DND-41 (cell line): Measurements from ENCODE around the gene MACROD2.

Source experiments
- CTCF ChIP-seq: IDR thresholded peaks from 2 replicates; pipeline ENCODE4 v1.5.1; 2012; ENCODE audit warnings: borderline replicate concordance, low read length, moderate library complexity, mild to moderate bottlenecking; ENCODE audit not compliant: poor library complexity, severe bottlenecking; ENCODE audit errors: extremely low read depth
- EZH2 ChIP-seq: IDR thresholded peaks from 3 replicates; pipeline ENCODE4 v1.6.1; 2012; ENCODE audit warnings: borderline replicate concordance, low read depth, mild to moderate bottlenecking, moderate library complexity, low read length, inconsistent platforms; ENCODE audit not compliant: severe bottlenecking

- no peak for TF ChIP-seq CTCF
- no peak for TF ChIP-seq EZH2
These were observed 1149.6 kb downstream of the MACROD2 start for GRCh38 chr20:15144916-15145315.
